Measurements from ENCODE around the gene SH3RF3. TPM values are rescaled to one million over a fixed set of nuclear protein-coding genes. Genes with fewer than 3 reads are reported as not detected.

SH3RF3 gene
- total RNA-seq, 1 donor from 2014 or later, result 7.3 TPM

DNA sequence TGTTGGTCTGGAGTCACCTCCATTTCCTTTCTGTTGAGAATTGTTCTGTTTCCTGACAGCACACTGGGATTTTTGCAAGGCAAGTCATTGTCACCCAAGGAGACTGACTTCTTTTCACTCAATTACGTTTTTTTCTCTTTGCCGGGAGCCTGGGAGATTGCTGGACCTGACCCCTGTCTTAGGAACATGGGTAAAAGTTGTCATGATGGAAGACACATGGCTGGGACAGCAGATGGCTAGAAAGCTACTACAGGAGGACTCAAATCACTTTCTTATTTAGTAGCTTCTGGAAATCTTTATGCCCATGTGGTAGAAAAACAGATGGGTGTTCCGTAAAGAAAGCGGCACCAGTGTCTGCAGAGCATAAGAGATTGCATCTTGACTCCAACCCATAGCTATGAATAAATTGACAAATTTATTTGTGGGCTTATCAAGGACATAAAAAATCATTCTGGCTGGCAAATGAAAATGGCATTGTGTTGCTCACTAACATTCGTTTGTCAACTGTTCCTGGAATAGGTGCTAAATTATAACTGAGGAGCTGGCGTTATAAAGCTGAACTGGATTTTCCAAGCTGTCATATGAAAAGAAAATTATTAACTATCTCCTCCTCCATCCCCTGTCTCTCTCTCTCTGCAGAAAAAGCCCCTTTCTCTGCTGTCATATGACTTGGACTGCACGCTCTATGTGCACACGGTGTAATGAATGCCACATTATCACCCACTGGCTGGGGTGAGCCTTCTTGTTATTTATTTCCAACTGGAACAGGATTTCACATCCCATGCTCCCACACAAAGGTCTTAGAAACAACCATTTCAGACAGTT, 159.8 kb downstream of the SH3RF3 start:
- no peak overlapping the region for H2AFZ ChIP-seq (ENCODE audit: low read depth, low read length)
- no peaks in the 10 kb centered on the region for H3K9me3 Mint-ChIP-seq (ENCODE audit: unreplicated experiment)
- H3K4me1 ChIP-seq (ENCODE audit: insufficient read depth, low read length), result peaks cover 23% of the 10 kb centered on the region
- peaks cover 3% of the 10 kb centered on the region for H3K36me3 Mint-ChIP-seq (ENCODE audit: low read depth, unreplicated experiment)
- H4K20me1 ChIP-seq (ENCODE audit: insufficient read depth, low read length), result peaks cover 63% of the 10 kb centered on the region
- H3K9me3 ChIP-seq (ENCODE audit: insufficient read depth, low read depth, low read length), result no peaks in the 10 kb centered on the region
- H3K36me3 ChIP-seq (ENCODE audit: insufficient read depth, low read length), result no peaks in the 10 kb centered on the region
- TF ChIP-seq, protein P1, sequence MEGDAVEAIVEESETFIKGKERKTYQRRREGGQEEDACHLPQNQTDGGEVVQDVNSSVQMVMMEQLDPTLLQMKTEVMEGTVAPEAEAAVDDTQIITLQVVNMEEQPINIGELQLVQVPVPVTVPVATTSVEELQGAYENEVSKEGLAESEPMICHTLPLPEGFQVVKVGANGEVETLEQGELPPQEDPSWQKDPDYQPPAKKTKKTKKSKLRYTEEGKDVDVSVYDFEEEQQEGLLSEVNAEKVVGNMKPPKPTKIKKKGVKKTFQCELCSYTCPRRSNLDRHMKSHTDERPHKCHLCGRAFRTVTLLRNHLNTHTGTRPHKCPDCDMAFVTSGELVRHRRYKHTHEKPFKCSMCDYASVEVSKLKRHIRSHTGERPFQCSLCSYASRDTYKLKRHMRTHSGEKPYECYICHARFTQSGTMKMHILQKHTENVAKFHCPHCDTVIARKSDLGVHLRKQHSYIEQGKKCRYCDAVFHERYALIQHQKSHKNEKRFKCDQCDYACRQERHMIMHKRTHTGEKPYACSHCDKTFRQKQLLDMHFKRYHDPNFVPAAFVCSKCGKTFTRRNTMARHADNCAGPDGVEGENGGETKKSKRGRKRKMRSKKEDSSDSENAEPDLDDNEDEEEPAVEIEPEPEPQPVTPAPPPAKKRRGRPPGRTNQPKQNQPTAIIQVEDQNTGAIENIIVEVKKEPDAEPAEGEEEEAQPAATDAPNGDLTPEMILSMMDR (IDR thresholded peaks at IDR 0.05; ENCODE audit: insufficient read depth, low read depth, low read length), result no peak
- TF ChIP-seq EZH2 (IDR thresholded peaks at IDR 0.05; ENCODE audit: insufficient read depth, low read length), result no peak
- H3K4me3 ChIP-seq (ENCODE audit: insufficient read depth, low read depth, low read length), result no peak overlapping the region
- DNase-seq (ENCODE audit: low read depth) (no peak), FAIRE-seq (no peak)
- no peak overlapping the region for H3K4me3 Mint-ChIP-seq (ENCODE audit: unreplicated experiment)
- no peak overlapping the region for H3K27ac ChIP-seq (ENCODE audit: low read depth, low read length)
- peaks cover 8% of the 10 kb centered on the region for H3K27me3 Mint-ChIP-seq (ENCODE audit: low read depth, unreplicated experiment)
- peaks cover 3% of the 10 kb centered on the region for H3K27me3 ChIP-seq (ENCODE audit: insufficient read depth, low read length)
- peaks cover 3% of the 10 kb centered on the region for H3K79me2 ChIP-seq (ENCODE audit: insufficient read depth, low read length)
- no peak overlapping the region for H3K4me2 ChIP-seq (ENCODE audit: low read length)
- no peak overlapping the region for H3K27ac Mint-ChIP-seq (ENCODE audit: unreplicated experiment)
- peaks cover 25% of the 10 kb centered on the region for H3K4me1 Mint-ChIP-seq (ENCODE audit: low read depth, unreplicated experiment)
- no peak overlapping the region for H3K9ac ChIP-seq (ENCODE audit: low read length)

DNA sequence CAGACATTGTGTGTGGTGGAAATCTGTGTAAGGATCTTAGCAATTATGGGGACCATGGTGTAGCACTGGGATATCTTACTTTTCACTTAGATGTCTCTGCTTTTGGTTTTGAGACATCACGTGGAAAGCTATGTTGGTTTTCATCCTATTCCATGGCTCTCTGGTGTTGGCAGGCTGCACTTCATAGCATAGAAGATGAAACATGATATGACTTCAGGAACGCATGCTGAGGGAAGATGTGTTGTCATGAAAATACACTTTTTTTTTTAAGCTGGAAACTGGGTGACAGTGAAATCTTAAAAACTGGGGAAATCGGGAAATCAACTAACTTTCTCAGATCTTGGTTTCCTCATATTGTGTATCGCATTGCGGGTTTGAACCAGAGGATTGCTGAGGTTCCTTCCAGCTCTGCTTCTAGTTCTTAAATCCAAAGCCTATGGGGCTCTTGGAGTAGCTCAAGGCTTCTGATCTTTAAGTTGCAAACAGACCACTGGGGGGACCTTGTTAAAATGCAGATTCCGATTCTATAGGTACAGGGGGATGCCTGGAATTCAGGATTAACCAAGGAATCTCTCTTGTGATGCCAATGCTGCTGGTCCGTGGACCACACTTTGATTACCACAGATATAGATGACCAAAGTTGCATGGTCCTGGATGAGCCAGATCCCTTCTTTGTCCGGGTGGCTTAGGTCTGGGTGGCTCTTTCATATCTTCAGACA, 160.7 kb downstream of the SH3RF3 start:
- no peak overlapping the region for H3K27ac ChIP-seq (ENCODE audit: low read depth, low read length)
- peaks cover 1% of the 10 kb centered on the region for H3K9me3 ChIP-seq (ENCODE audit: insufficient read depth, low read depth, low read length)
- no peak overlapping the region for H2AFZ ChIP-seq (ENCODE audit: low read depth, low read length)
- H3K27me3 Mint-ChIP-seq (ENCODE audit: low read depth, unreplicated experiment), result peaks cover 3% of the 10 kb centered on the region
- H3K27me3 ChIP-seq (ENCODE audit: insufficient read depth, low read length), result peaks cover 3% of the 10 kb centered on the region
- peaks cover 57% of the 10 kb centered on the region for H4K20me1 ChIP-seq (ENCODE audit: insufficient read depth, low read length)
- peaks cover 3% of the 10 kb centered on the region for H3K79me2 ChIP-seq (ENCODE audit: insufficient read depth, low read length)
- peaks cover 22% of the 10 kb centered on the region for H3K4me1 Mint-ChIP-seq (ENCODE audit: low read depth, unreplicated experiment)
- no peaks in the 10 kb centered on the region for H3K36me3 ChIP-seq (ENCODE audit: insufficient read depth, low read length)
- H3K4me1 ChIP-seq (ENCODE audit: insufficient read depth, low read length), result peaks cover 21% of the 10 kb centered on the region
- H3K4me3 Mint-ChIP-seq (ENCODE audit: unreplicated experiment), result no peak overlapping the region
- no peak overlapping the region for H3K4me3 ChIP-seq (ENCODE audit: insufficient read depth, low read depth, low read length)
- FAIRE-seq (no peak), DNase-seq (ENCODE audit: low read depth) (no peak)
- H3K27ac Mint-ChIP-seq (ENCODE audit: unreplicated experiment), result no peak overlapping the region
- peaks cover 3% of the 10 kb centered on the region for H3K9me3 Mint-ChIP-seq (ENCODE audit: unreplicated experiment)
- H3K9ac ChIP-seq (ENCODE audit: low read length), result no peak overlapping the region
- H3K36me3 Mint-ChIP-seq (ENCODE audit: low read depth, unreplicated experiment), result peaks cover 3% of the 10 kb centered on the region
- no peak overlapping the region for H3K4me2 ChIP-seq (ENCODE audit: low read length)
- TF ChIP-seq EZH2 (IDR thresholded peaks at IDR 0.05; ENCODE audit: insufficient read depth, low read length), result no peak
- TF ChIP-seq, protein P1 (IDR thresholded peaks at IDR 0.05; ENCODE audit: insufficient read depth, low read depth, low read length), result no peak
